ENCODE data around the gene GZMM. TPM values are rescaled to one million over a fixed set of nuclear protein-coding genes. Genes with fewer than 3 reads are reported as not detected.

The GZMM gene
- total RNA-seq, 1 donor from 2014 or later, result not detected

GRCh38 chr19:536031-536880 lies 7.6 kb upstream of the GZMM start:
- TF ChIP-seq CTCF (IDR thresholded peaks at IDR 0.05; ENCODE audit: unreplicated experiment), result no peak
- Mint-ChIP-seq H3K27me3 (ENCODE audit: unreplicated experiment) (peaks cover 6% of the 10 kb centered on the region), H3K4me3 (ENCODE audit: unreplicated experiment) (no peak overlapping the region), H3K36me3 (ENCODE audit: low read depth, unreplicated experiment) (peaks cover 5% of the 10 kb centered on the region), H3K4me1 (ENCODE audit: unreplicated experiment) (peaks cover 5% of the 10 kb centered on the region), H3K9me3 (ENCODE audit: unreplicated experiment) (no peaks in the 10 kb centered on the region), H3K27ac (ENCODE audit: unreplicated experiment) (no peak overlapping the region)
- no peak for DNase-seq (ENCODE audit: low spot score)

GRCh38 chr19:536881-537404 lies 6.9 kb upstream of the GZMM start:
- no peaks in the 10 kb centered on the region for H3K9me3 Mint-ChIP-seq (ENCODE audit: unreplicated experiment)
- H3K27ac Mint-ChIP-seq (ENCODE audit: unreplicated experiment), result no peak overlapping the region
- no peak for TF ChIP-seq CTCF (IDR thresholded peaks at IDR 0.05; ENCODE audit: unreplicated experiment)
- H3K4me3 Mint-ChIP-seq (ENCODE audit: unreplicated experiment), result no peak overlapping the region
- no peak for DNase-seq (ENCODE audit: low spot score)
- H3K36me3 Mint-ChIP-seq (ENCODE audit: low read depth, unreplicated experiment), result peaks cover 5% of the 10 kb centered on the region
- peaks cover 5% of the 10 kb centered on the region for H3K4me1 Mint-ChIP-seq (ENCODE audit: unreplicated experiment)
- H3K27me3 Mint-ChIP-seq (ENCODE audit: unreplicated experiment), result peaks cover 9% of the 10 kb centered on the region

GRCh38 chr19:538641-539428 lies 5.0 kb upstream of the GZMM start:
- H3K4me1 Mint-ChIP-seq (ENCODE audit: unreplicated experiment), result no peaks in the 10 kb centered on the region
- H3K27ac Mint-ChIP-seq (ENCODE audit: unreplicated experiment), result no peak overlapping the region
- H3K27me3 Mint-ChIP-seq (ENCODE audit: unreplicated experiment), result peaks cover 7% of the 10 kb centered on the region
- DNase-seq (ENCODE audit: low spot score), result no peak
- H3K4me3 Mint-ChIP-seq (ENCODE audit: unreplicated experiment), result no peak overlapping the region
- H3K9me3 Mint-ChIP-seq (ENCODE audit: unreplicated experiment), result no peaks in the 10 kb centered on the region
- no peak for TF ChIP-seq CTCF (IDR thresholded peaks at IDR 0.05; ENCODE audit: unreplicated experiment)
- H3K36me3 Mint-ChIP-seq (ENCODE audit: low read depth, unreplicated experiment), result peaks cover 5% of the 10 kb centered on the region

- H3K4me1 Mint-ChIP-seq (ENCODE audit: unreplicated experiment), result no peaks in the 10 kb centered on the region
- H3K27ac Mint-ChIP-seq (ENCODE audit: unreplicated experiment), result no peak overlapping the region
- no peak for TF ChIP-seq CTCF (IDR thresholded peaks at IDR 0.05; ENCODE audit: unreplicated experiment)
- H3K27me3 Mint-ChIP-seq (ENCODE audit: unreplicated experiment), result peaks cover 7% of the 10 kb centered on the region
- DNase-seq (ENCODE audit: low spot score), result no peak
- H3K36me3 Mint-ChIP-seq (ENCODE audit: low read depth, unreplicated experiment), result peaks cover 5% of the 10 kb centered on the region
- H3K9me3 Mint-ChIP-seq (ENCODE audit: unreplicated experiment), result no peaks in the 10 kb centered on the region
- H3K4me3 Mint-ChIP-seq (ENCODE audit: unreplicated experiment), result no peak overlapping the region
These were observed 4.3 kb upstream of the GZMM start for GRCh38 chr19:539429-540030.

Data from endothelial cell (in vitro differentiated cells).